Measurements from ENCODE around the gene E2F2.

Gene E2F2

GRCh38 chr1:23564529-23565122 is 33.6 kb upstream of the E2F2 start:
- Histone ChIP-seq H3K9me2 (replicated peaks; ENCODE audit: low read depth, low read length) (no peaks in the 10 kb centered on the region), H3K4me2 (ENCODE audit: low read depth, low read length, poor library complexity, severe bottlenecking) (no peak overlapping the region), H3K36me3 (ENCODE audit: insufficient read depth, low read length) (no peaks in the 10 kb centered on the region), H2AFZ (ENCODE audit: low read length) (no peak overlapping the region), H3K4me1 (ENCODE audit: insufficient read depth, low read length, poor library complexity, severe bottlenecking) (peaks cover 7% of the 10 kb centered on the region), H3F3A (ENCODE audit: low read depth) (no peaks in the 10 kb centered on the region), H3K9me3 (ENCODE audit: insufficient read depth, low read depth, low read length) (no peaks in the 10 kb centered on the region), H3K4me3 (ENCODE audit: low read length, poor library complexity, severe bottlenecking) (no peak overlapping the region), H3K79me2 (ENCODE audit: insufficient read depth, low read length) (no peaks in the 10 kb centered on the region), H3K27me3 (ENCODE audit: insufficient read depth, low read length, poor library complexity, severe bottlenecking) (peaks cover 20% of the 10 kb centered on the region), H4K20me1 (ENCODE audit: insufficient read depth, low read length, poor library complexity, severe bottlenecking) (no peaks in the 10 kb centered on the region), H3K9ac (ENCODE audit: low read depth, low read length, poor library complexity, severe bottlenecking) (no peak overlapping the region)
- no peak for TF ChIP-seq CTCF (conservative IDR thresholded peaks at IDR 0.05; ENCODE audit: low read length)
- TF ChIP-seq EZH2phosphoT487 (IDR thresholded peaks at IDR 0.05; ENCODE audit: borderline replicate concordance), result no peak

GRCh38 chr1:23563755-23564374 is 32.8 kb upstream of the E2F2 start:
- H4K20me1 ChIP-seq (ENCODE audit: insufficient read depth, low read length, poor library complexity, severe bottlenecking), result no peaks in the 10 kb centered on the region
- H3K9me2 ChIP-seq (replicated peaks; ENCODE audit: low read depth, low read length), result no peaks in the 10 kb centered on the region
- H3K36me3 ChIP-seq (ENCODE audit: insufficient read depth, low read length), result no peaks in the 10 kb centered on the region
- H3K4me1 ChIP-seq (ENCODE audit: insufficient read depth, low read length, poor library complexity, severe bottlenecking), result peaks cover 12% of the 10 kb centered on the region
- TF ChIP-seq EZH2phosphoT487 (IDR thresholded peaks at IDR 0.05; ENCODE audit: borderline replicate concordance) (no peak), CTCF (conservative IDR thresholded peaks at IDR 0.05; ENCODE audit: low read length) (no peak)
- no peak overlapping the region for H3K4me2 ChIP-seq (ENCODE audit: low read depth, low read length, poor library complexity, severe bottlenecking)
- H2AFZ ChIP-seq (ENCODE audit: low read length), result no peak overlapping the region
- H3K79me2 ChIP-seq (ENCODE audit: insufficient read depth, low read length), result no peaks in the 10 kb centered on the region
- H3K9me3 ChIP-seq (ENCODE audit: insufficient read depth, low read depth, low read length), result no peaks in the 10 kb centered on the region
- no peaks in the 10 kb centered on the region for H3F3A ChIP-seq (ENCODE audit: low read depth)
- no peak overlapping the region for H3K9ac ChIP-seq (ENCODE audit: low read depth, low read length, poor library complexity, severe bottlenecking)
- no peak overlapping the region for H3K4me3 ChIP-seq (ENCODE audit: low read length, poor library complexity, severe bottlenecking)
- peaks cover 17% of the 10 kb centered on the region for H3K27me3 ChIP-seq (ENCODE audit: insufficient read depth, low read length, poor library complexity, severe bottlenecking)

- TF ChIP-seq CTCF (conservative IDR thresholded peaks at IDR 0.05; ENCODE audit: low read length) (no peak), EZH2phosphoT487 (IDR thresholded peaks at IDR 0.05; ENCODE audit: borderline replicate concordance) (no peak)
- Histone ChIP-seq H3K27me3 (ENCODE audit: insufficient read depth, low read length, poor library complexity, severe bottlenecking) (peaks cover 11% of the 10 kb centered on the region), H3K9me3 (ENCODE audit: insufficient read depth, low read depth, low read length) (no peaks in the 10 kb centered on the region), H2AFZ (ENCODE audit: low read length) (no peak overlapping the region), H3K4me3 (ENCODE audit: low read length, poor library complexity, severe bottlenecking) (no peak overlapping the region), H3K9me2 (replicated peaks; ENCODE audit: low read depth, low read length) (no peaks in the 10 kb centered on the region), H3K4me1 (ENCODE audit: insufficient read depth, low read length, poor library complexity, severe bottlenecking) (peaks cover 19% of the 10 kb centered on the region), H3K4me2 (ENCODE audit: low read depth, low read length, poor library complexity, severe bottlenecking) (peak overlapping the region; percentile 50), H3K79me2 (ENCODE audit: insufficient read depth, low read length) (no peaks in the 10 kb centered on the region), H3K9ac (ENCODE audit: low read depth, low read length, poor library complexity, severe bottlenecking) (no peak overlapping the region), H4K20me1 (ENCODE audit: insufficient read depth, low read length, poor library complexity, severe bottlenecking) (no peaks in the 10 kb centered on the region), H3F3A (ENCODE audit: low read depth) (no peaks in the 10 kb centered on the region), H3K36me3 (ENCODE audit: insufficient read depth, low read length) (no peaks in the 10 kb centered on the region)
Observed at GRCh38 chr1:23563003-23563402, 32.0 kb upstream of the E2F2 start.
